GM18873 (cell line): ENCODE measurements around the gene NOL4.

Experiments
- ATAC-seq: cut with Tn5 transposase; IDR thresholded peaks from one replicate; pipeline ENCODE4 v1.9.1; 2021; ENCODE audit warnings: mild to moderate bottlenecking, moderate library complexity, moderate number of reproducible peaks; ENCODE audit not compliant: unreplicated experiment, low FRiP score

Gene NOL4

GRCh38 chr18:34194239-34194638 is 30.5 kb downstream of the NOL4 start:
- no peak for ATAC-seq

- ATAC-seq, result no peak
Observed at GRCh38 chr18:34189656-34190435, 34.9 kb downstream of the NOL4 start.
